LNCaP clone FGC (cell line): ENCODE results near the gene DNAJB11.
A peak's percentile ranks its signal among the peaks of the same experiment; 100 is the strongest.
"Not testable (repeated sequence)": the region's sequence is repeated elsewhere in the genome, so short reads cannot be mapped to it uniquely, and the experiment has no call there.

Experiments
- DNase-seq: peaks from one replicate; pipeline ENCODE4 v3.0.0-alpha.2; 2011; ENCODE audit warnings: low read depth
- H3K4me3 ChIP-seq: 2 replicates; pipeline ENCODE4 v1.5.1; 2011; ENCODE audit warnings: mild to moderate bottlenecking, low read depth, low read length, control low read depth
- CTCF ChIP-seq: IDR thresholded peaks from 2 replicates; pipeline ENCODE4 v1.5.1; 2012; ENCODE audit warnings: mild to moderate bottlenecking; ENCODE audit not compliant: control insufficient read depth, insufficient read depth; ENCODE audit errors: extremely low read depth

DNAJB11 gene

GRCh38 chr3:186552408-186553031, 18.0 kb upstream of the DNAJB11 start:
- TF ChIP-seq CTCF: no peak
- no peak for DNase-seq
- H3K4me3 ChIP-seq: no peak overlapping the region

GRCh38 chr3:186564586-186564985, 5.9 kb upstream of the DNAJB11 start:
- DNase-seq: no peak
- TF ChIP-seq CTCF: no peak
- H3K4me3 ChIP-seq: no peak overlapping the region

GRCh38 chr3:186566772-186567071, 3.8 kb upstream of the DNAJB11 start:
- H3K4me3 ChIP-seq: peak overlapping the region; percentile 97
- no peak for TF ChIP-seq CTCF
- DNase-seq: no peak

- no peak for TF ChIP-seq CTCF
- DNase-seq: peak; percentile 58
- H3K4me3 ChIP-seq: peak within 1 kb of the TSS; percentile 97
Measured at GRCh38 chr3:186567072-186567921, 3.2 kb upstream of the DNAJB11 start, which contains the start of gene TBCCD1. Gene TBCCD1 (minus strand): TSS chr3:186567339. CDS start chr3:186564329, 3,010 bp downstream.

GRCh38 chr3:186569361-186569760, 1.2 kb upstream of the DNAJB11 start:
- H3K4me3 ChIP-seq: peak overlapping the region; percentile 90
- DNase-seq: not testable (repeated sequence)

GRCh38 chr3:186569779-186570095, 783 bp upstream of the DNAJB11 start:
- peak overlapping the region; percentile 90 for H3K4me3 ChIP-seq
- DNase-seq: no peak
- TF ChIP-seq CTCF: no peak

GRCh38 chr3:186570941-186571643, 572 bp downstream of the DNAJB11 start:
- no peak for TF ChIP-seq CTCF
- DNase-seq: no peak
- peak overlapping the region; percentile 90 for H3K4me3 ChIP-seq
